IPS-18c (cell line): ENCODE measurements around the gene ATP13A2.
A peak's percentile ranks its signal among the peaks of the same experiment; 100 is the strongest.

Experiments
- H3K4me3 ChIP-seq: 2 replicates; pipeline ENCODE4 v1.7.0; 2013; ENCODE audit warnings: low read depth, mild to moderate bottlenecking, low read length, moderate library complexity; ENCODE audit not compliant: insufficient read depth
- H3K9me3 ChIP-seq: one replicate; pipeline ENCODE4 v1.6.1; 2013; ENCODE audit warnings: mild to moderate bottlenecking, low read length, moderate library complexity; ENCODE audit not compliant: control insufficient read depth, insufficient read depth

The ATP13A2 gene

GRCh38 chr1:16989676-16990391, 21.9 kb downstream of the ATP13A2 start:
- Histone ChIP-seq H3K4me3 (no peak overlapping the region), H3K9me3 (no peaks in the 10 kb centered on the region)

GRCh38 chr1:16988210-16988609, 23.5 kb downstream of the ATP13A2 start:
- no peak overlapping the region for H3K4me3 ChIP-seq
- no peaks in the 10 kb centered on the region for H3K9me3 ChIP-seq

- no peak overlapping the region for H3K4me3 ChIP-seq
- no peaks in the 10 kb centered on the region for H3K9me3 ChIP-seq
Measured at GRCh38 chr1:16986962-16987361, 24.8 kb downstream of the ATP13A2 start.

- Histone ChIP-seq H3K9me3 (no peaks in the 10 kb centered on the region), H3K4me3 (no peak overlapping the region)
Measured at GRCh38 chr1:16986560-16986959, 25.2 kb downstream of the ATP13A2 start.

GRCh38 chr1:16986113-16986512, 25.6 kb downstream of the ATP13A2 start:
- Histone ChIP-seq H3K9me3 (no peaks in the 10 kb centered on the region), H3K4me3 (no peak overlapping the region)

- H3K9me3 ChIP-seq = no peaks in the 10 kb centered on the region
- H3K4me3 ChIP-seq = no peak overlapping the region
Measured at GRCh38 chr1:16984717-16985116, 27.0 kb downstream of the ATP13A2 start.

- no peak overlapping the region for H3K4me3 ChIP-seq
- H3K9me3 ChIP-seq = no peaks in the 10 kb centered on the region
Measured at GRCh38 chr1:16983649-16984048, 28.1 kb downstream of the ATP13A2 start.

GRCh38 chr1:16982902-16983301, 28.8 kb downstream of the ATP13A2 start:
- H3K4me3 ChIP-seq = no peak overlapping the region

GRCh38 chr1:16981269-16981849, 30.4 kb downstream of the ATP13A2 start:
- Histone ChIP-seq H3K9me3 (peaks cover 2% of the 10 kb centered on the region), H3K4me3 (no peak overlapping the region)

More at GRCh38 chr1:16982902-16983301, 28.8 kb downstream of the ATP13A2 start:
- no peaks in the 10 kb centered on the region for H3K9me3 ChIP-seq

GRCh38 chr1:16980473-16981268, 31.1 kb downstream of the ATP13A2 start, which contains the start of gene MFAP2:
MFAP2 (minus strand) TSS chr1:16980620; CDS start chr1:16978273, 2,347 bp downstream.
- H3K9me3 ChIP-seq = peaks cover 2% of the 10 kb centered on the region
- peak within 1 kb of the TSS; percentile 79 for H3K4me3 ChIP-seq

GRCh38 chr1:16979475-16980327, 32.0 kb downstream of the ATP13A2 start:
- H3K9me3 ChIP-seq = peaks cover 2% of the 10 kb centered on the region
- H3K4me3 ChIP-seq = peak overlapping the region; percentile 79

- Histone ChIP-seq H3K4me3 (peak overlapping the region; percentile 79), H3K9me3 (peaks cover 2% of the 10 kb centered on the region)
Measured at GRCh38 chr1:16978567-16979474, 32.9 kb downstream of the ATP13A2 start.

- H3K9me3 ChIP-seq = peaks cover 2% of the 10 kb centered on the region
- peak overlapping the region; percentile 11; the same call in 1 of the 2 replicates for H3K4me3 ChIP-seq
Measured at GRCh38 chr1:16978139-16978538, 33.6 kb downstream of the ATP13A2 start.

GRCh38 chr1:16977377-16977776, 34.4 kb downstream of the ATP13A2 start:
- H3K4me3 ChIP-seq = no peak overlapping the region

GRCh38 chr1:16976966-16977365, 34.8 kb downstream of the ATP13A2 start:
- H3K4me3 ChIP-seq = no peak overlapping the region
- peaks cover 2% of the 10 kb centered on the region for H3K9me3 ChIP-seq

More at GRCh38 chr1:16977377-16977776, 34.4 kb downstream of the ATP13A2 start:
- peaks cover 2% of the 10 kb centered on the region for H3K9me3 ChIP-seq

- Histone ChIP-seq H3K4me3 (no peak overlapping the region), H3K9me3 (peaks cover 2% of the 10 kb centered on the region)
Measured at GRCh38 chr1:16975838-16976237, 35.9 kb downstream of the ATP13A2 start.
